K562 (cell line): ENCODE data around the gene TAF3. TPM values are rescaled to one million over a fixed set of nuclear protein-coding genes. Genes with fewer than 3 reads are reported as not detected.
A peak's percentile ranks its signal among the peaks of the same experiment; 100 is the strongest.

Experiments used
- ATAC-seq: fragments of 200-7000 bp; cut with Tn5 transposase; 3 replicates; pipeline ENCODE4 v1.9.1; 2020; ENCODE audit warnings: moderate library complexity
- BruUV-seq: library from RNA; stranded (reverse); fragments of 400-500 nt; replicated peaks from 2 replicates; lab custom pipeline; 2021; lab: Mats Ljungman, UMichigan
- CTCF ChIA-PET: fragments of 300-600 bp; formaldehyde crosslinking; extraction: SDS; loops from one replicate; lab custom pipeline; 2021; ENCODE audit warnings: low intra/inter-chr PET ratio; lab: Yijun Ruan, JAX
- POLR2A ChIA-PET: fragments of 300-600, 350-650 bp; sonication (Branson Sonifier 250); formaldehyde crosslinking; extraction: SDS; loops from one replicate; lab custom pipeline; 2021; ENCODE audit warnings: antibody characterized with exemption, inconsistent platforms; lab: Yijun Ruan, JAX
- DNase-seq, 4 experiments: peaks; one replicate each; pipeline versions ENCODE4 v3.0.0 to v3.0.0-alpha.2; 2011 to 2018; ENCODE audit warnings: low spot score in 3 of 4, mixed read lengths in 3 of 4; ENCODE audit errors: extremely low read depth in 1 of 4
- FAIRE-seq: peaks from 2 replicates; lab custom pipeline; 2011; peaks lifted over from hg19 to GRCh38; lab: Jason Lieb, UNC
- H2AFZ ChIP-seq: 2 replicates; pipeline ENCODE4 v1.6.0; 2011; ENCODE audit warnings: low read depth, low read length, control low read depth, inconsistent platforms
- H3K27ac ChIP-seq: fragments of 200-600 bp; 3 replicates; pipeline ENCODE4 v1.8.0; 2011; ENCODE audit warnings: low read depth, mild to moderate bottlenecking, control low read depth, inconsistent platforms, low read length, moderate library complexity, mixed read lengths; ENCODE audit errors: extremely low read depth
- H3K27me3 ChIP-seq, 2 experiments: fragments of 300-600 bp in 1 of 2; 2 replicates in 1 of 2; 3 replicates in 1 of 2; pipeline versions ENCODE4 v1.6.0 to v1.8.0; 2011; ENCODE audit warnings: inconsistent platforms in 2 of 2, low read length in 2 of 2, mild to moderate bottlenecking in 1 of 2, mixed read lengths in 1 of 2, moderate library complexity in 1 of 2; ENCODE audit not compliant: control insufficient read depth in 2 of 2, insufficient read depth in 2 of 2
- H3K36me3 ChIP-seq: fragments of 300-600 bp; 3 replicates; pipeline ENCODE4 v1.8.0; 2011; ENCODE audit warnings: mild to moderate bottlenecking, low read length, inconsistent platforms; ENCODE audit not compliant: control insufficient read depth, insufficient read depth
- H3K4me1 ChIP-seq, 2 experiments: fragments of 200-600 bp in 1 of 2; replicated peaks in 1 of 2; 2 replicates in 1 of 2; 3 replicates in 1 of 2; pipeline versions ENCODE4 v1.5.1 to v1.8.0; 2011; ENCODE audit warnings: inconsistent platforms in 2 of 2, low read length in 2 of 2, mild to moderate bottlenecking in 1 of 2, mixed read lengths in 1 of 2, moderate library complexity in 1 of 2; ENCODE audit not compliant: control insufficient read depth in 2 of 2, insufficient read depth in 2 of 2
- H3K4me2 ChIP-seq: 2 replicates; pipeline ENCODE4 v1.6.1; 2011; ENCODE audit warnings: low read length, control low read depth, inconsistent platforms, mixed read lengths; ENCODE audit not compliant: insufficient read depth
- H3K4me3 ChIP-seq: fragments of 200-600 bp; sonication (generic), shearing (Covaris generic); 2 replicates; pipeline ENCODE4 v1.5.1; 2016; ENCODE audit warnings: control low read depth, inconsistent platforms
- H3K79me2 ChIP-seq: fragments of 200-600 bp; 3 replicates; pipeline ENCODE4 v1.8.0; 2011; ENCODE audit warnings: low read length, inconsistent platforms; ENCODE audit not compliant: control insufficient read depth, insufficient read depth
- H3K9ac ChIP-seq, 2 experiments: 2 replicates each; pipeline versions ENCODE4 v1.6.0 to v1.6.1; 2011; ENCODE audit warnings: low read depth in 2 of 2, low read length in 2 of 2, control low read depth in 1 of 2, inconsistent platforms in 1 of 2, mild to moderate bottlenecking in 1 of 2, mixed read lengths in 1 of 2; ENCODE audit not compliant: insufficient read depth in 1 of 2
- H3K9me1 ChIP-seq: one replicate; pipeline ENCODE4 v1.6.0; 2011; ENCODE audit warnings: inconsistent platforms, mild to moderate bottlenecking, low read length, moderate library complexity; ENCODE audit not compliant: control insufficient read depth, insufficient read depth
- H3K9me3 ChIP-seq: replicated peaks from 2 replicates; pipeline ENCODE4 v1.5.1; 2011; ENCODE audit warnings: low read depth, low read length, inconsistent platforms; ENCODE audit not compliant: control insufficient read depth, insufficient read depth
- H4K20me1 ChIP-seq: replicated peaks from 2 replicates; pipeline ENCODE4 v1.6.1; 2011; ENCODE audit warnings: low read length, inconsistent platforms, mixed read lengths; ENCODE audit not compliant: control insufficient read depth, insufficient read depth
- ARHGAP35 ChIP-seq: fragments of 450-650 bp; IDR thresholded peaks from 2 replicates; pipeline ENCODE4 v1.6.1; 2018; ENCODE audit not compliant: partially characterized antibody
- BRD9 ChIP-seq: fragments of 450-650 bp; IDR thresholded peaks from 2 replicates; pipeline ENCODE4 v1.6.1; 2018; ENCODE audit warnings: low read depth; ENCODE audit not compliant: partially characterized antibody
- DPF2 ChIP-seq: fragments of 450-650 bp; IDR thresholded peaks from 2 replicates; pipeline ENCODE4 v1.6.1; 2016
- ELF4 ChIP-seq: fragments of 450-650 bp; formaldehyde crosslinking; IDR thresholded peaks from 2 replicates; pipeline ENCODE4 v1.4.0; 2022; ENCODE audit warnings: missing genetic modification characterization
- EP300 ChIP-seq: IDR thresholded peaks from 2 replicates; pipeline ENCODE4 v1.6.1; 2012; ENCODE audit warnings: low read length, improper control_type of control experiment
- FUS ChIP-seq: fragments of 200-400 bp; formaldehyde crosslinking; optimal IDR thresholded peaks from 2 replicates; pipeline ENCODE3; 2017; ENCODE audit warnings: low read depth, low read length
- GABPB1 ChIP-seq: sonication (generic); formaldehyde crosslinking; IDR thresholded peaks from 2 replicates; pipeline ENCODE4 v1.8.0; 2022; ENCODE audit warnings: mild to moderate bottlenecking, missing genetic modification reagents
- HNRNPUL1 ChIP-seq: fragments of 200-400 bp; formaldehyde crosslinking; IDR thresholded peaks from 2 replicates; pipeline ENCODE4 v1.6.1; 2017; ENCODE audit warnings: low read length
- MCM7 ChIP-seq, 2 experiments: fragments of 450-650 bp; IDR thresholded peaks; 2 replicates each; pipeline ENCODE4 v1.6.1; 2016 to 2018
- MTA1 ChIP-seq: fragments of 450-650 bp; IDR thresholded peaks from 2 replicates; pipeline ENCODE4 v1.6.1; 2017; ENCODE audit warnings: borderline replicate concordance
- NFE2 ChIP-seq: IDR thresholded peaks from 2 replicates; pipeline ENCODE4 v1.6.1; 2014; ENCODE audit warnings: antibody characterized with exemption, low read depth
- RB1 ChIP-seq: fragments of 450-650 bp; IDR thresholded peaks from 2 replicates; pipeline ENCODE4 v1.6.1; 2017; ENCODE audit warnings: low read depth, mild to moderate bottlenecking
- ZNF239 ChIP-seq: fragments of 250-450 bp; sonication (Bioruptor Pico); IDR thresholded peaks from 2 replicates; pipeline ENCODE4 v1.4.0; 2020; ENCODE audit warnings: mild to moderate bottlenecking
- ZNF507 ChIP-seq: conservative IDR thresholded peaks from 2 replicates; pipeline ENCODE4 v1.6.1; 2017; ENCODE audit warnings: missing genetic modification characterization, missing compliant biosample characterization
- WGBS: fragments of 100-300 bp; shearing (Covaris generic); methylation state at CpG from one replicate; pipeline ENCODE4 v1.1.6; 2016; ENCODE audit warnings: low coverage, mixed read lengths; ENCODE audit not compliant: insufficient coverage; ENCODE audit errors: missing lambda C conversion rate; 5-methylcytosine and 5-hydroxymethylcytosine counted together
- in situ Hi-C: fragments of 300-500 bp; cut with MboI; formaldehyde crosslinking; loops from 4 replicates; pipeline ENCODE4 v1.15.0; 2018; ENCODE audit warnings: inconsistent platforms, mixed read lengths
- intact Hi-C: fragments of 100-400 bp; cut with micrococcal nuclease; formaldehyde crosslinking; loops from 2 replicates; pipeline ENCODE4 v1.14.2; 2022
- polyA plus RNA-seq, 8 experiments: library from polyadenylated mRNA; depleted of rRNA in 4 of 8; stranded (reverse) in 5 of 8; unstranded in 3 of 8; fragments of >200 nt; fragmentation: Nextera tagmentation in 2 of 8; fragmentation: Illumina TruSeq in 1 of 8; extraction: Ambion mirVana in 2 of 8; extraction: Trizol in 1 of 8; gene quantifications; 2 replicates each; pipeline versions ENCODE4 v1.2.1 to v1.2.3, GENCODE V29; 2011 to 2014; ENCODE audit warnings: inconsistent platforms in 1 of 8, missing spikeins in 1 of 8
- total RNA-seq, 7 experiments: library from RNA; depleted of rRNA in 6 of 7; stranded (reverse); fragments of >200 nt in 6 of 7; fragmentation: Illumina TruSeq in 2 of 7; extraction: Trizol in 2 of 7; gene quantifications; 2 replicates each; pipeline versions ENCODE4 v1.2.1 to v1.2.3, GENCODE V29; 2011 to 2021; ENCODE audit warnings: low replicate concordance in 1 of 7
- TF ChIP-seq, protein P1 (sequence below): fragments of 250-450 bp; sonication (Bioruptor Pico); IDR thresholded peaks from 2 replicates; pipeline ENCODE4 v1.4.0; 2020
- TF ChIP-seq, protein P2 (sequence below), 3 experiments: IDR thresholded peaks in 2 of 3; conservative IDR thresholded peaks in 1 of 3; 2 replicates each; pipeline ENCODE4 v1.5.1; 2011 to 2012; ENCODE audit warnings: low read length in 3 of 3, mild to moderate bottlenecking in 3 of 3, control low read depth in 2 of 3, improper control_type of control experiment in 1 of 3, inconsistent platforms in 1 of 3, low read depth in 1 of 3, mixed read lengths in 1 of 3, moderate library complexity in 1 of 3; ENCODE audit not compliant: insufficient read depth in 2 of 3
- TF ChIP-seq, protein P3 (sequence below): sonication (generic); formaldehyde crosslinking; IDR thresholded peaks from 2 replicates; pipeline ENCODE4 v1.8.0; 2023; ENCODE audit warnings: mild to moderate bottlenecking, missing genetic modification reagents
- TF ChIP-seq, protein P4 (sequence below): sonication (generic); formaldehyde crosslinking; IDR thresholded peaks from 2 replicates; pipeline ENCODE4 v1.8.0; 2022; ENCODE audit warnings: mild to moderate bottlenecking, low read depth, missing genetic modification reagents

Gene TAF3
- total and polyA plus RNA-seq, 9 of the 15 experiments (the other 6 are each of a cell fraction or from before 2014, with no cell fraction given) = 1.5 to 9.9 (median 4.1) TPM

DNA sequence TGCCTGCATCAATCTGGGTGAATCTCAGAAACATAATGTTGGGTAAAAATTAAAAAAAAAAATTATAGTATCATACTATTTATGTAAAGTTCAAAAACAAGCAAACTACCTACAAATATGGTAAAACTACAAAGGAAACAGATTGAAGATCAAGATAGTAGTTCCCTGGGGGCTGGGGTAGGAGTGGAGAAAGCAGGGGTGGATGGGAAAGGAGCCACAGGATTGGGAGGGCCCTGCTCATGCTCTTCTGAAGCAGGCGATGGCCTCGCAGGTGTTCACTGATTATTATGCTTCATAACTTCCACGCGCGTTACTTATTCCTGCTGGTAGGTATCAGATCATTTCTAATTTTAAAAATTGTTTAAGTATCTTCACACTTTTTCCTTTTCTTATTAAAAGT, 140.1 kb downstream of the TAF3 start (continued):
- TF ChIP-seq, protein P1, sequence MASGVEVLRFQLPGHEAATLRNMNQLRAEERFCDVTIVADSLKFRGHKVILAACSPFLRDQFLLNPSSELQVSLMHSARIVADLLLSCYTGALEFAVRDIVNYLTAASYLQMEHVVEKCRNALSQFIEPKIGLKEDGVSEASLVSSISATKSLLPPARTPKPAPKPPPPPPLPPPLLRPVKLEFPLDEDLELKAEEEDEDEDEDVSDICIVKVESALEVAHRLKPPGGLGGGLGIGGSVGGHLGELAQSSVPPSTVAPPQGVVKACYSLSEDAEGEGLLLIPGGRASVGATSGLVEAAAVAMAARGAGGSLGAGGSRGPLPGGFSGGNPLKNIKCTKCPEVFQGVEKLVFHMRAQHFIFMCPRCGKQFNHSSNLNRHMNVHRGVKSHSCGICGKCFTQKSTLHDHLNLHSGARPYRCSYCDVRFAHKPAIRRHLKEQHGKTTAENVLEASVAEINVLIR (CRISPR knock-in tag) = no peak
- no peak for TF ChIP-seq ZNF507 (tag)
- TF ChIP-seq MCM7 (IDR thresholded peaks at IDR 0.05) = no peak
- TF ChIP-seq, protein P2, sequence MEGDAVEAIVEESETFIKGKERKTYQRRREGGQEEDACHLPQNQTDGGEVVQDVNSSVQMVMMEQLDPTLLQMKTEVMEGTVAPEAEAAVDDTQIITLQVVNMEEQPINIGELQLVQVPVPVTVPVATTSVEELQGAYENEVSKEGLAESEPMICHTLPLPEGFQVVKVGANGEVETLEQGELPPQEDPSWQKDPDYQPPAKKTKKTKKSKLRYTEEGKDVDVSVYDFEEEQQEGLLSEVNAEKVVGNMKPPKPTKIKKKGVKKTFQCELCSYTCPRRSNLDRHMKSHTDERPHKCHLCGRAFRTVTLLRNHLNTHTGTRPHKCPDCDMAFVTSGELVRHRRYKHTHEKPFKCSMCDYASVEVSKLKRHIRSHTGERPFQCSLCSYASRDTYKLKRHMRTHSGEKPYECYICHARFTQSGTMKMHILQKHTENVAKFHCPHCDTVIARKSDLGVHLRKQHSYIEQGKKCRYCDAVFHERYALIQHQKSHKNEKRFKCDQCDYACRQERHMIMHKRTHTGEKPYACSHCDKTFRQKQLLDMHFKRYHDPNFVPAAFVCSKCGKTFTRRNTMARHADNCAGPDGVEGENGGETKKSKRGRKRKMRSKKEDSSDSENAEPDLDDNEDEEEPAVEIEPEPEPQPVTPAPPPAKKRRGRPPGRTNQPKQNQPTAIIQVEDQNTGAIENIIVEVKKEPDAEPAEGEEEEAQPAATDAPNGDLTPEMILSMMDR (IDR thresholded peaks at IDR 0.05 in 2 of 3, conservative IDR thresholded peaks at IDR 0.05 in 1 of 3; ENCODE audit: insufficient read depth in 2 of 3, low read depth in 1 of 3, low read length in 3 of 3) = no peak
- TF ChIP-seq ZNF239 = no peak
- TF ChIP-seq, all 486 proteins: peak for 0

DNA sequence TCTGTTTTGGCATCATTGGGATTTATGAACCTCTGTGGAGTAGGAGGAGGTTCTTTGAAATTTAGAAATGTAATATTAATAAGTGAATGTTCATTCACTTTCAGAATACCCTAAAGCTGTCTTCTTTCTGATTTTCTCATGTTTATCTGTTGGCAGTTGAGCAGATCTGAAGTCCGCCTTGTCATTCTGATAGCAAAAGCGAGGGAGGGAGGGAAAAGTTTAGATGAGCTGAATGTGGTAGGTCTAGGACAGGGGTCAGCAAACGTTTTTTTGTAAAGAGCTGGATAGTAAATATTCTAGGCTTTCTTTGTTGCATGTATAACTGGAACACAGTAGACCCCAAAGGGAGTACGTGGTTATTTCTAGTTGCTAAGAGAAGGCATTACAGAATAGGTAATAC, 141.8 kb downstream of the TAF3 start:
- no peaks in the 10 kb centered on the region for H3K9me1 ChIP-seq
- ChIA-PET POLR2A (no interaction called here), CTCF (no interaction called here)
- H3K79me2 ChIP-seq = peaks cover 5% of the 10 kb centered on the region; the same call in 1 of the 3 replicates
- peaks cover 0 to 18% of the 10 kb centered on the region in 2 experiments; a peak in 4 of 5 replicates for H3K4me1 ChIP-seq
- intact Hi-C loops (no loop called here), in situ Hi-C loops (no loop called here)
- no peak overlapping the region for H3K9ac ChIP-seq
- 18% methylated on average over 4 of the region's 4 CpGs for WGBS
- no peak overlapping the region for H2AFZ ChIP-seq
- ATAC-seq = peak; percentile 73
- no peak overlapping the region for H3K4me3 ChIP-seq
- no TSS peak for BruUV-seq
- H3K27me3 ChIP-seq = no peaks in the 10 kb centered on the region
- no peak overlapping the region for H3K4me2 ChIP-seq
- DNase-seq = no peak
- H4K20me1 ChIP-seq = no peaks in the 10 kb centered on the region
- no peak overlapping the region for H3K27ac ChIP-seq
- peak; percentile 71 for FAIRE-seq
- H3K36me3 ChIP-seq = peaks cover 12% of the 10 kb centered on the region; the same call in 1 of the 3 replicates
- H3K9me3 ChIP-seq = no peaks in the 10 kb centered on the region
- TF ChIP-seq BRD9 = no peak
- no peak for TF ChIP-seq MTA1
- TF ChIP-seq RB1 = no peak
- TF ChIP-seq, protein P3, sequence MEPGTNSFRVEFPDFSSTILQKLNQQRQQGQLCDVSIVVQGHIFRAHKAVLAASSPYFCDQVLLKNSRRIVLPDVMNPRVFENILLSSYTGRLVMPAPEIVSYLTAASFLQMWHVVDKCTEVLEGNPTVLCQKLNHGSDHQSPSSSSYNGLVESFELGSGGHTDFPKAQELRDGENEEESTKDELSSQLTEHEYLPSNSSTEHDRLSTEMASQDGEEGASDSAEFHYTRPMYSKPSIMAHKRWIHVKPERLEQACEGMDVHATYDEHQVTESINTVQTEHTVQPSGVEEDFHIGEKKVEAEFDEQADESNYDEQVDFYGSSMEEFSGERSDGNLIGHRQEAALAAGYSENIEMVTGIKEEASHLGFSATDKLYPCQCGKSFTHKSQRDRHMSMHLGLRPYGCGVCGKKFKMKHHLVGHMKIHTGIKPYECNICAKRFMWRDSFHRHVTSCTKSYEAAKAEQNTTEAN (CRISPR knock-in tag) = no peak
- peak; percentile 28; the same call in 1 of the 2 replicates for TF ChIP-seq DPF2
- peak; percentile 56; the same call in 1 of the 2 replicates for TF ChIP-seq NFE2
- no peak for TF ChIP-seq GABPB1
- TF ChIP-seq, protein P4, sequence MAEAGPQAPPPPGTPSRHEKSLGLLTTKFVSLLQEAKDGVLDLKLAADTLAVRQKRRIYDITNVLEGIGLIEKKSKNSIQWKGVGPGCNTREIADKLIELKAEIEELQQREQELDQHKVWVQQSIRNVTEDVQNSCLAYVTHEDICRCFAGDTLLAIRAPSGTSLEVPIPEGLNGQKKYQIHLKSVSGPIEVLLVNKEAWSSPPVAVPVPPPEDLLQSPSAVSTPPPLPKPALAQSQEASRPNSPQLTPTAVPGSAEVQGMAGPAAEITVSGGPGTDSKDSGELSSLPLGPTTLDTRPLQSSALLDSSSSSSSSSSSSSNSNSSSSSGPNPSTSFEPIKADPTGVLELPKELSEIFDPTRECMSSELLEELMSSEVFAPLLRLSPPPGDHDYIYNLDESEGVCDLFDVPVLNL (CRISPR knock-in tag) = no peak
- no peak for TF ChIP-seq ELF4 (CRISPR knock-in tag)
- no peak for TF ChIP-seq HNRNPUL1
- no peak for TF ChIP-seq ARHGAP35
- no peak for TF ChIP-seq FUS
- 0 out of 2 replicates have a peak, but pooled peaks have one; percentile 29 for TF ChIP-seq EP300
